Activated T-cell treated with anti-CD3 and anti-CD28 coated beads for 24 hours (primary cell): ENCODE data around the gene UBE2R2.
"Not testable (repeated sequence)": the region's sequence is repeated elsewhere in the genome, so short reads cannot be mapped to it uniquely, and the experiment has no call there.

ENCODE experiments used
- DNase-seq: peaks from one replicate; pipeline ENCODE4 v3.0.0-alpha.2; 2020; ENCODE audit warnings: low read depth

The UBE2R2 gene

GRCh38 chr9:33927694-33928093 lies 110.7 kb downstream of the UBE2R2 start:
- DNase-seq, result no peak

- no peak for DNase-seq
These were observed 114.4 kb downstream of the UBE2R2 start for GRCh38 chr9:33931326-33931725.

DNA sequence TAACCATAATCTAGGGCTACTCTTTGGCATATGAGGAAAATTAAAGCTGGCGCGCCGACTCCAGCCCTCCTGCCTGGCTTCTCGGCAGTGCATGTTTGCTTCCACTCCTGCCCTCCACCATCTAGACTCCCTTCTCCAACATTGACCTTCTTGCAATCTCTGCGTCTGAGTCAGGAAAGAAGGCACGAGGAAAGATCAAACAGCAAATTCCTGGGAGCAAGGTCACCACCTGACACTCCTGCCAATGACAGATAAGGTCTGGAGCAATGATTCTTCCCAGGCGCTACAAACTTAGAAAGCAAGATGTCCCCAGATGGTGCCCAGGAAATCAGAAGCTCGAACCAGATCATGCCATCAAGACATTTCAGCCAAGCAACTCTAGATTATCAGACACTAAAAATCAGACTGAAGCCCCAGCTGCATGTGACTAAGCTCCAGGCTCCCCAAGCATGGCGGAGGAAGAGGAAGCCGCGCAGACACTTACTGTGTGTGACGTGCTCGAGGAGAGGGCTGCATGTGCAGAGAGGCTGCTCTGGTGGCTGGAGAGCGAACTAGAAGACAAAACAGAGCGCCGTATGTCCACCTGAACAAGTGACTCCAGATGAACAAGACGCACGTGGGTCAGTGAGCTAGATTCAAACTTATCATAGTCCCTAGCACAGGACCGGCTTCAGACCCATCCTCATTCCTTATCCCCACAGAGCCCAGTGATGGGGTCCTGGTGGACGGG lies 115.3 kb downstream of the UBE2R2 start:
- DNase-seq, result no peak

DNA sequence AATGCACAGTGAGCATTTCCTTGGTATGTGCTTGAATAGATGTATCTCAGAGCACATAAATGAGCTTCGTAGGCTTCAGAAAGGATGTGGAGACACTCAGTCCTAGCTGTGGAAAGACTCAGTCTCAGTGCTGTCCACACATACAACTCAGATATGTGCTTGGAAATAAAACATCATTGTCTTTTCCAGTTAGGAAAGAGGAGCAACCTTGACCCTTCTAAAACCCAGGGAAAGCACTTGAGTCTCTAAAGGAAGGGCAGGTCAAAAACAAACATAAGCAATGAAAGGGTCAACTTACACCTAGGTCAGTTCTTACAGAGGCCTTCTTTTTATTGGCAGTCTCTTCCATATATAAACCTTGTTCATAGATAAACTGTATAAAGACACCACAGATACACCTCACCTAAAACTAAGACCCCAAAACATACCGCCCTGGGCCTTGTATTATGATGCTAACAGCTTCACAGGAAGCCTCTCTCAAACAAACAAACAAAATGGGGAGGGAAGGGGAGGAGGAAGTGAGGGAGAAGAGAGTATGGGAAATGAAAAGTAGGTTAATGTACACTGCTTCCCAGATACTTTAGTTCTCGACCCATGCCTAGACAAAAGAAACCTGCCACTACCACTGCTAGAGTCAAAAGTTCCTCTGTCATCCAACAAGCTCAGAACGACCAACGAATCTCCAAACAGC lies 117.4 kb downstream of the UBE2R2 start:
- DNase-seq, result no peak

DNA sequence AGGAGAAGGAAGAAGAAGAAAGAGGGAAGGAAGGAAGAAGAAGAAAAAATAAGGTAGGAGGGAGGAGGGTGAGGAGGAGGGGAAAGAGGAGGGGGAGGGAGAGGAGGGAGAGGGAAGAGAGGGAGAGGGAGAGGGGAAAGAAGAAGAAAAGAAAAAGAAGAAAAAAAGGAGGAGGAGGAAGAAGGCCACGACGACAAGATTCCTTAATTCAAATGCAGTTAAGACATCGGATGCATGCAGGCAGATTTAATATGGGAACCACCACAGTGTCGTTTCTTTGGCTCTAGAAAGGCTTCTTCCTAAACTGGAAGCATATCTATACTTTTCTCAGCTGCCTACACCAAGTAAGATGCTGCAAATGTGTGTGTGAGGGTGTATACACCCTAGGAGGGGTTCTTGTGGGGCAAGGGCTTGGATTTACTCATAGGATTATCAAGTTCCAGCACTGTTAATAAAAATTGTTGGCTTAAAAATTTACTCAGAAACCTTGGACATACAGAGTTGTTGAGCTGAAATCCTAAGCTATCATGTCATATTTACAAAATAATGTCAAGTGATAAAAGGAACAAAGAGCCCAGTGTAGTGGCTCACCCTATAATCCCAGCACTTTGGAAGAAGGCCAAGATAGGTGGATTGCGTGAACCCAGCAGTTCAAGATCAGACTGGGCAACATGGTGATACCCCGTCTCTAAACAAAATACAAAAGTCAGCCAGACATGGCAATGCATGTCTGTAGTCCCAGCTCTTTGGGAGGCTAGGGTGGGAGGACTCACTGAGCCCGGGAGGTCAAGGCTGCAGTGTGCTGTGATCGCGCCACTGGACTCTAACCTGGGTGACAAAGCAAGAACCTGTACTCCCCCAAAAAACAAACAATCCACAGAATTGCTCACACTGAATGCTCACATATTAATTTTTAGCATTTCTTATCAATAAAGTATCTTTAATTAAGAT lies 123.2 kb downstream of the UBE2R2 start:
- DNase-seq, result no peak

- DNase-seq, result no peak
These were observed 125.6 kb downstream of the UBE2R2 start for GRCh38 chr9:33942471-33943083.

- DNase-seq, result no peak
These were observed 126.4 kb downstream of the UBE2R2 start for GRCh38 chr9:33943389-33943788.

- DNase-seq, result no peak
These were observed 130.0 kb downstream of the UBE2R2 start for GRCh38 chr9:33946779-33947535.

- DNase-seq, result no peak
These were observed 133.4 kb downstream of the UBE2R2 start for GRCh38 chr9:33950371-33950770.

DNA sequence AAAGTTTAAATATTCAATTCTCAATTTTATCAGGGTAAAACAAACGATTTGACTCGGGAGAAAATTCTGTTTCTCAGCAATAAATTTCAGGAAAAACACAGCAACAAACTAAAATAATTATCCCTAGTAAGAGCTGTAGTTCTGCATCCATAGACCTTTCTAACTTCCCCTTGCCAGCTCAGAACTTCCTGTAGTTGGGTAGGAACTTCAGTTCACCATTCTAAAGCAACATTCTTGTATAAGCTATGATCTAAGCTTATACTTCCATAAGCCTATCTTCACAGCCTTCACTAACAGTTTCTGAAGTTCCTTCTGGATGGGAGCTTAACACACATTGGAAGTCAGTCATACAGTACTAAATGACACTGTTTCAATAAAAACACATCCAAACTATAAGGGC lies 135.1 kb downstream of the UBE2R2 start:
- no peak for DNase-seq

GRCh38 chr9:33956544-33956943 lies 139.6 kb downstream of the UBE2R2 start:
- DNase-seq, result no peak

- no peak for DNase-seq
These were observed 142.8 kb downstream of the UBE2R2 start for GRCh38 chr9:33959725-33960124.

DNA sequence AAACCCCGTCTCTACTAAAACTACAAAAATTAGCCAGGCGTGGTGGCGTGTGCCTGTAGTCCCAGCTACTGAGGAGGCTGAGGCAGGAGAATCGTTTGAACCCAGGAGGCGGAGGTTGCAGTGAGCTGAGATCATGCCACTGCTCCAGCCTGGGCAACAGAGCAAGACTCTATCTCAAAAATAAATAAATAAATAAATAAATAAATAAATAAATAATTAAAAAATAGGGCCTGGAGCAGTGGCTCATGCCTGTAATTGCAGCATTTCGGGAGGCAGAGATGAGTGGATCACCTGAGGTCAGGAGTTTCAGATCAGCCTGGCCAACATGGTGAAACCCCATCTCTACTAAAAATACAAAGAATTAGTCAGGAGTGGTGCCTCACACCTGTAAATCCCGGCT lies 145.5 kb downstream of the UBE2R2 start:
- not testable (repeated sequence) for DNase-seq

DNA sequence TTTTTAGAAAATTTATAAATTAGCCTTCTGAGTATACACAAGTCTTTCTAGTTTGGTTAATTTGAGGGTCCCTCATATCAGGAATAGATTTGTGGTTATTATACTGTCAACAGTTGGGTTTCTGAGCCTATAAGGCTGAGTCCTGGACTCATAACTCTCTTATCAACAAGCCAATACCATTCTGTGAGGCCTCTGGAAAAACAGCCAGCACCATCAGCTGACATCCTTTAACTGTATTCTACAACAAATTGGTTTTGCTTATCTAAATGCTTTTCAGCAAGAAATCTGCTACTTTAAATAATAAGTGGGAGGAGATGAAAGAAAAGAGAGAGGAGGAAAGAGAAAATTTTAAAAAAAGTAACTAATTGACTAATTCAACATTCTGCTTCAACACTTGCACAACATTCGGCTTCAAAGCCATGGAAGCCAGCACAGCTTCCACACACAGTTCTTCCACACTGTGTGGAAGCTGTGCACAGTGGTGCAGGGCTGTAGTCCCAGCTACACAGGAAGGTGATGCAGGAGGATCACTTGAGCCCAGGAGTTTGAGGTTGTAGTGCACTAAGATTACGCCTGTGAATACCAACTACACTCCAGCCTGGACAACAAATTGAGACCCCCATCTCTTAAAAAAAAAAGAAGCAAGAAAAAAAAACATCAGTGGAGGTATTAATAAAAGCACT lies 147.3 kb downstream of the UBE2R2 start:
- DNase-seq, result no peak
